GM23338 (cell line): ENCODE results near the gene C6orf120. TPM values are rescaled to one million over a fixed set of nuclear protein-coding genes. Genes with fewer than 3 reads are reported as not detected.

Experiments used
- ATAC-seq: fragments of 200-7000 bp; cut with Tn5 transposase; 3 replicates; pipeline ENCODE4 v1.9.1; 2020
- DNase-seq: peaks from one replicate; pipeline ENCODE4 v3.0.0-alpha.2; 2015; ENCODE audit warnings: low spot score
- H2AFZ ChIP-seq: fragments of 200-600 bp; sonication (generic); 2 replicates; pipeline ENCODE4 v1.8.0; 2016; ENCODE audit warnings: antibody characterized with exemption, mild to moderate bottlenecking, moderate library complexity
- H3F3A ChIP-seq: fragments of 200-600 bp; sonication (generic); replicated peaks from 2 replicates; pipeline ENCODE4 v1.8.0; 2017; ENCODE audit warnings: antibody characterized with exemption, mixed run types, low read depth
- H3K27ac ChIP-seq: fragments of 200-600 bp; sonication (generic); 2 replicates; pipeline ENCODE4 v1.6.1; 2016; ENCODE audit warnings: low read depth
- H3K27me3 ChIP-seq: fragments of 200-600 bp; sonication (generic); 2 replicates; pipeline ENCODE4 v1.8.0; 2016; ENCODE audit warnings: mild to moderate bottlenecking, mixed run types, moderate library complexity; ENCODE audit not compliant: insufficient read depth
- H3K36me3 ChIP-seq: fragments of 200-600 bp; sonication (generic); 2 replicates; pipeline ENCODE4 v1.8.0; 2016; ENCODE audit warnings: mild to moderate bottlenecking; ENCODE audit not compliant: insufficient read depth
- H3K4me1 ChIP-seq: fragments of 200-600 bp; sonication (generic); 2 replicates; pipeline ENCODE4 v1.8.0; 2016; ENCODE audit warnings: mild to moderate bottlenecking, moderate library complexity; ENCODE audit not compliant: insufficient read depth
- H3K4me2 ChIP-seq: fragments of 200-600 bp; sonication (generic); 2 replicates; pipeline ENCODE4 v1.7.1; 2017; ENCODE audit warnings: mixed run types
- H3K4me3 ChIP-seq: fragments of 200-600 bp; sonication (generic); 2 replicates; pipeline ENCODE4 v1.6.1; 2016; ENCODE audit warnings: mixed run types
- H3K79me2 ChIP-seq: fragments of 200-600 bp; sonication (generic); replicated peaks from 2 replicates; pipeline ENCODE4 v1.8.0; 2017; ENCODE audit warnings: mild to moderate bottlenecking; ENCODE audit not compliant: insufficient read depth
- H3K9me2 ChIP-seq: fragments of 200-600 bp; sonication (generic); 2 replicates; pipeline ENCODE4 v1.8.0; 2017; ENCODE audit not compliant: insufficient read depth
- H4K20me1 ChIP-seq: fragments of 200-600 bp; sonication (generic); replicated peaks from 2 replicates; pipeline ENCODE4 v1.8.0; 2017; ENCODE audit warnings: mild to moderate bottlenecking; ENCODE audit not compliant: insufficient read depth
- H3K27ac Mint-ChIP-seq: 2 replicates; pipeline ENCODE4 v1.8.0; 2020; ENCODE audit warnings: inconsistent platforms, mild to moderate bottlenecking, moderate library complexity, mixed read lengths
- H3K27me3 Mint-ChIP-seq: 3 replicates; pipeline ENCODE4 v1.8.0; 2022; ENCODE audit warnings: low read depth, mild to moderate bottlenecking, moderate library complexity, mixed read lengths, inconsistent platforms; ENCODE audit not compliant: insufficient read depth, poor library complexity
- H3K36me3 Mint-ChIP-seq: 3 replicates; pipeline ENCODE4 v1.8.0; 2021; ENCODE audit warnings: low read depth, mild to moderate bottlenecking, inconsistent platforms, moderate library complexity, mixed read lengths
- H3K4me1 Mint-ChIP-seq: 3 replicates; pipeline ENCODE4 v1.8.0; 2020; ENCODE audit warnings: mild to moderate bottlenecking, inconsistent platforms, mixed read lengths
- H3K4me3 Mint-ChIP-seq: 3 replicates; pipeline ENCODE4 v1.8.0; 2021; ENCODE audit warnings: moderate library complexity, mild to moderate bottlenecking, inconsistent platforms, mixed read lengths
- H3K9me3 Mint-ChIP-seq: 3 replicates; pipeline ENCODE4 v1.8.0; 2020; ENCODE audit warnings: moderate library complexity, mild to moderate bottlenecking, inconsistent platforms, mixed read lengths
- CREB1 ChIP-seq: fragments of 250-450 bp; sonication (Bioruptor Pico); IDR thresholded peaks from 2 replicates; pipeline ENCODE4 v1.5.0; 2020; ENCODE audit warnings: low read depth, mild to moderate bottlenecking, moderate library complexity
- EZH2 ChIP-seq: fragments of 200-600 bp; sonication (generic); IDR thresholded peaks from one replicate; pipeline ENCODE4 v1.8.0; 2017; ENCODE audit warnings: antibody characterized with exemption, mild to moderate bottlenecking, low read depth; ENCODE audit not compliant: unreplicated experiment
- JUNB ChIP-seq: IDR thresholded peaks from one replicate; pipeline ENCODE4 v1.6.1; 2016; ENCODE audit warnings: antibody characterized with exemption; ENCODE audit not compliant: unreplicated experiment
- NANOG ChIP-seq: IDR thresholded peaks from 2 replicates; pipeline ENCODE4 v1.6.1; 2016; ENCODE audit warnings: antibody characterized with exemption, borderline replicate concordance
- POLR2AphosphoS5 ChIP-seq: IDR thresholded peaks from 2 replicates; pipeline ENCODE4 v1.6.1; 2016; ENCODE audit warnings: antibody characterized with exemption, low read depth
- STAT1 ChIP-seq: IDR thresholded peaks from one replicate; pipeline ENCODE4 v1.6.1; 2016; ENCODE audit warnings: antibody characterized with exemption; ENCODE audit not compliant: unreplicated experiment
- ZNF114 ChIP-seq: fragments of 250-450 bp; sonication (Bioruptor Pico); IDR thresholded peaks from 2 replicates; pipeline ENCODE4 v1.5.0; 2020; ENCODE audit warnings: mild to moderate bottlenecking, moderate library complexity
- ZNF331 ChIP-seq: fragments of 250-450 bp; sonication (Bioruptor Pico); IDR thresholded peaks from 2 replicates; pipeline ENCODE4 v1.5.0; 2020; ENCODE audit warnings: low read depth, mild to moderate bottlenecking, moderate library complexity
- polyA plus RNA-seq: library from polyadenylated mRNA; unstranded; fragments of >200 nt; fragmentation: Nextera tagmentation; extraction: Ambion mirVana; gene quantifications from 2 replicates; pipeline ENCODE4 v1.2.1, GENCODE V29; 2016
- total RNA-seq: library from RNA; depleted of rRNA; stranded (reverse); fragments of >200 nt; shearing (Covaris generic); gene quantifications from 2 replicates; pipeline ENCODE4 v1.2.3, GENCODE V29; 2014
- TF ChIP-seq, protein P1 (sequence below): fragments of 250-450 bp; sonication (Bioruptor Pico); IDR thresholded peaks from 2 replicates; pipeline ENCODE4 v1.5.0; 2020; ENCODE audit warnings: mild to moderate bottlenecking, moderate library complexity
- TF ChIP-seq, protein P2 (sequence below): IDR thresholded peaks from 2 replicates; pipeline ENCODE4 v1.6.1; 2016; ENCODE audit warnings: antibody characterized with exemption

Gene C6orf120
- total and polyA plus RNA-seq, 2 experiments from 2014 or later, result 18.8 to 57.3 TPM

GRCh38 chr6:169677096-169677495 lies 24.8 kb upstream of the C6orf120 start (continued):
- TF ChIP-seq STAT1 (no peak), POLR2AphosphoS5 (no peak), ZNF331 (no peak), JUNB (no peak), CREB1 (CRISPR knock-in tag) (no peak), ZNF114 (CRISPR knock-in tag) (no peak)
- TF ChIP-seq, protein P1, sequence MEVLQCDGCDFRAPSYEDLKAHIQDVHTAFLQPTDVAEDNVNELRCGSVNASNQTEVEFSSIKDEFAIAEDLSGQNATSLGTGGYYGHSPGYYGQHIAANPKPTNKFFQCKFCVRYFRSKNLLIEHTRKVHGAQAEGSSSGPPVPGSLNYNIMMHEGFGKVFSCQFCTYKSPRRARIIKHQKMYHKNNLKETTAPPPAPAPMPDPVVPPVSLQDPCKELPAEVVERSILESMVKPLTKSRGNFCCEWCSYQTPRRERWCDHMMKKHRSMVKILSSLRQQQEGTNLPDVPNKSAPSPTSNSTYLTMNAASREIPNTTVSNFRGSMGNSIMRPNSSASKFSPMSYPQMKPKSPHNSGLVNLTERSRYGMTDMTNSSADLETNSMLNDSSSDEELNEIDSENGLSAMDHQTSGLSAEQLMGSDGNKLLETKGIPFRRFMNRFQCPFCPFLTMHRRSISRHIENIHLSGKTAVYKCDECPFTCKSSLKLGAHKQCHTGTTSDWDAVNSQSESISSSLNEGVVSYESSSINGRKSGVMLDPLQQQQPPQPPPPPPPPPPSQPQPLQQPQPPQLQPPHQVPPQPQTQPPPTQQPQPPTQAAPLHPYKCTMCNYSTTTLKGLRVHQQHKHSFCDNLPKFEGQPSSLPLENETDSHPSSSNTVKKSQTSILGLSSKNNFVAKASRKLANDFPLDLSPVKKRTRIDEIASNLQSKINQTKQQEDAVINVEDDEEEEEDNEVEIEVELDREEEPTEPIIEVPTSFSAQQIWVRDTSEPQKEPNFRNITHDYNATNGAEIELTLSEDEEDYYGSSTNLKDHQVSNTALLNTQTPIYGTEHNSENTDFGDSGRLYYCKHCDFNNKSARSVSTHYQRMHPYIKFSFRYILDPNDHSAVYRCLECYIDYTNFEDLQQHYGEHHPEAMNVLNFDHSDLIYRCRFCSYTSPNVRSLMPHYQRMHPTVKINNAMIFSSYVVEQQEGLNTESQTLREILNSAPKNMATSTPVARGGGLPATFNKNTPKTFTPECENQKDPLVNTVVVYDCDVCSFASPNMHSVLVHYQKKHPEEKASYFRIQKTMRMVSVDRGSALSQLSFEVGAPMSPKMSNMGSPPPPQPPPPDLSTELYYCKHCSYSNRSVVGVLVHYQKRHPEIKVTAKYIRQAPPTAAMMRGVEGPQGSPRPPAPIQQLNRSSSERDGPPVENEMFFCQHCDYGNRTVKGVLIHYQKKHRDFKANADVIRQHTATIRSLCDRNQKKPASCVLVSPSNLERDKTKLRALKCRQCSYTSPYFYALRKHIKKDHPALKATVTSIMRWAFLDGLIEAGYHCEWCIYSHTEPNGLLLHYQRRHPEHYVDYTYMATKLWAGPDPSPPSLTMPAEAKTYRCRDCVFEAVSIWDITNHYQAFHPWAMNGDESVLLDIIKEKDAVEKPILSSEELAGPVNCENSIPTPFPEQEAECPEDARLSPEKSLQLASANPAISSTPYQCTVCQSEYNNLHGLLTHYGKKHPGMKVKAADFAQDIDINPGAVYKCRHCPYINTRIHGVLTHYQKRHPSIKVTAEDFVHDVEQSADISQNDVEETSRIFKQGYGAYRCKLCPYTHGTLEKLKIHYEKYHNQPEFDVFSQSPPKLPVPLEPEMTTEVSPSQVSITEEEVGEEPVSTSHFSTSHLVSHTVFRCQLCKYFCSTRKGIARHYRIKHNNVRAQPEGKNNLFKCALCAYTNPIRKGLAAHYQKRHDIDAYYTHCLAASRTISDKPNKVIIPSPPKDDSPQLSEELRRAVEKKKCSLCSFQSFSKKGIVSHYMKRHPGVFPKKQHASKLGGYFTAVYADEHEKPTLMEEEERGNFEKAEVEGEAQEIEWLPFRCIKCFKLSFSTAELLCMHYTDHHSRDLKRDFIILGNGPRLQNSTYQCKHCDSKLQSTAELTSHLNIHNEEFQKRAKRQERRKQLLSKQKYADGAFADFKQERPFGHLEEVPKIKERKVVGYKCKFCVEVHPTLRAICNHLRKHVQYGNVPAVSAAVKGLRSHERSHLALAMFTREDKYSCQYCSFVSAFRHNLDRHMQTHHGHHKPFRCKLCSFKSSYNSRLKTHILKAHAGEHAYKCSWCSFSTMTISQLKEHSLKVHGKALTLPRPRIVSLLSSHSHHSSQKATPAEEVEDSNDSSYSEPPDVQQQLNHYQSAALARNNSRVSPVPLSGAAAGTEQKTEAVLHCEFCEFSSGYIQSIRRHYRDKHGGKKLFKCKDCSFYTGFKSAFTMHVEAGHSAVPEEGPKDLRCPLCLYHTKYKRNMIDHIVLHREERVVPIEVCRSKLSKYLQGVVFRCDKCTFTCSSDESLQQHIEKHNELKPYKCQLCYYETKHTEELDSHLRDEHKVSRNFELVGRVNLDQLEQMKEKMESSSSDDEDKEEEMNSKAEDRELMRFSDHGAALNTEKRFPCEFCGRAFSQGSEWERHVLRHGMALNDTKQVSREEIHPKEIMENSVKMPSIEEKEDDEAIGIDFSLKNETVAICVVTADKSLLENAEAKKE (CRISPR knock-in tag), result no peak
- TF ChIP-seq, protein P2, sequence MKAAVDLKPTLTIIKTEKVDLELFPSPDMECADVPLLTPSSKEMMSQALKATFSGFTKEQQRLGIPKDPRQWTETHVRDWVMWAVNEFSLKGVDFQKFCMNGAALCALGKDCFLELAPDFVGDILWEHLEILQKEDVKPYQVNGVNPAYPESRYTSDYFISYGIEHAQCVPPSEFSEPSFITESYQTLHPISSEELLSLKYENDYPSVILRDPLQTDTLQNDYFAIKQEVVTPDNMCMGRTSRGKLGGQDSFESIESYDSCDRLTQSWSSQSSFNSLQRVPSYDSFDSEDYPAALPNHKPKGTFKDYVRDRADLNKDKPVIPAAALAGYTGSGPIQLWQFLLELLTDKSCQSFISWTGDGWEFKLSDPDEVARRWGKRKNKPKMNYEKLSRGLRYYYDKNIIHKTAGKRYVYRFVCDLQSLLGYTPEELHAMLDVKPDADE, result no peak

DNA sequence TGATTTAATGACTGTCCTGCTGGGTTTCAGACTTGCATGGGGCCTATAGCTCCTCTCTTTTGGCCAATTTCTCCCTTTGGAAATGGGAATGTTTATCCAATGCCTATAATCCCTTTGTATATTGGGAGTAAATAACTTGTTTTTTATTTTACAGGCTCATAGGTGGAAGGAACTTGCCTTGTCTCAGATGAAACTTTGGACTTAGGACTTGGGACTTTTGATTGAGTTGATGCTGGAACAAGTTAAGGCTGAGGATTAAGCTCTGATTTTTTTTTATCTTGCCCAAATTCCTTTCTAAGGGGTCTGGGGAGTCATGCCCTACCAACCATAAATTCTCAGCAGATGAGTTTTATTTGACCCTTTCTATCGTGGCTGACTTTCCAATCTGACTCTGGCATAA lies 23.6 kb upstream of the C6orf120 start:
- Histone ChIP-seq H3K4me2 (no peak overlapping the region), H4K20me1 (no peaks in the 10 kb centered on the region; the same call in 1 of the 2 replicates), H3F3A (no peaks in the 10 kb centered on the region), H3K36me3 (peaks cover 3% of the 10 kb centered on the region), H3K79me2 (peaks cover 49% of the 10 kb centered on the region), H3K9me2 (no peaks in the 10 kb centered on the region), H3K27ac (no peak overlapping the region), H3K4me1 (no peaks in the 10 kb centered on the region), H3K27me3 (no peaks in the 10 kb centered on the region), H3K4me3 (no peak overlapping the region), H2AFZ (no peak overlapping the region)
- H3K36me3 Mint-ChIP-seq, result peaks cover 71% of the 10 kb centered on the region
- no peaks in the 10 kb centered on the region for H3K27me3 Mint-ChIP-seq
- no peaks in the 10 kb centered on the region; the same call in 2 of the 3 replicates for H3K9me3 Mint-ChIP-seq
- DNase-seq (no peak), ATAC-seq (no peak)
- no peak overlapping the region for H3K4me3 Mint-ChIP-seq
- peaks cover 8% of the 10 kb centered on the region for H3K4me1 Mint-ChIP-seq
- no peak overlapping the region for H3K27ac Mint-ChIP-seq
- TF ChIP-seq, protein P2, result no peak
- TF ChIP-seq ZNF331 (no peak), EZH2 (no peak), NANOG (no peak), CREB1 (CRISPR knock-in tag) (no peak)
